Testis (tissue), 3 donors: Measurements from ENCODE around the gene SLIT3. TPM values are rescaled to one million over a fixed set of nuclear protein-coding genes. Genes with fewer than 3 reads are reported as not detected.

Experiments
- DNase-seq: peaks from one replicate; pipeline ENCODE4 v3.0.0-alpha.2; 2019
- H3K27ac ChIP-seq, 2 donors: fragments of 200-600 bp; sonication (generic); one replicate each; pipeline ENCODE4 v1.5.1; 2019
- H3K27me3 ChIP-seq: fragments of 200-600 bp; sonication (generic); one replicate; pipeline ENCODE4 v1.5.1; 2019
- H3K36me3 ChIP-seq: fragments of 200-600 bp; sonication (generic); one replicate; pipeline ENCODE4 v1.5.1; 2017; ENCODE audit warnings: low read depth; ENCODE audit errors: missing control alignments
- H3K4me1 ChIP-seq: fragments of 200-600 bp; sonication (generic); one replicate; pipeline ENCODE4 v1.5.1; 2019
- H3K4me3 ChIP-seq, 2 donors: fragments of 200-600 bp; sonication (generic); one replicate each; pipeline ENCODE4 v1.5.1; 2017 to 2019
- H3K9me3 ChIP-seq: fragments of 200-600 bp; sonication (generic); one replicate; pipeline ENCODE4 v1.5.1; 2017
- POLR2A ChIP-seq: fragments of 450-650 bp; IDR thresholded peaks from one replicate; pipeline ENCODE4 v1.6.1; 2017; ENCODE audit warnings: antibody characterized with exemption, mild to moderate bottlenecking, moderate library complexity
- WGBS, 2 donors: methylation state at CpG; one replicate each; pipeline ENCODE4 v1.1.5; 2018; 5-methylcytosine and 5-hydroxymethylcytosine counted together
- intact Hi-C: fragments of 100-400 bp; cut with DNase I; formaldehyde crosslinking; loops from one replicate; pipeline ENCODE4 v1.15.1; 2023; ENCODE audit warnings: low total_unique reads
- polyA plus RNA-seq: library from polyadenylated mRNA; stranded (reverse); fragments of 350-450 nt; fragmentation: Illumina TruSeq; extraction: RNeasy Lipid Tissue Mini Kit (QIAGEN cat#74804); gene quantifications from one replicate; pipeline ENCODE4 v1.2.3, GENCODE V29; 2014; ENCODE audit warnings: low read depth, low replicate concordance; ENCODE audit not compliant: insufficient read depth
- total RNA-seq, 2 donors: library from RNA; depleted of rRNA; stranded (reverse); fragments of >200 nt; gene quantifications; one replicate each; pipeline ENCODE4 v1.2.3, GENCODE V29; 2016
- TF ChIP-seq, protein P1 (sequence below), 3 experiments: fragments of 450-650 bp in 2 of 3; fragments of 200-600 bp in 1 of 3; sonication (generic) in 1 of 3; IDR thresholded peaks; one replicate each; pipeline ENCODE4 v1.5.1; 2016 to 2019; ENCODE audit warnings: antibody characterized with exemption in 3 of 3, mild to moderate bottlenecking in 2 of 3, moderate library complexity in 1 of 3

SLIT3 gene
- total and polyA plus RNA-seq, 3 donors from 2014 or later: 4.8 to 23.2 (median 7.8) TPM

DNA sequence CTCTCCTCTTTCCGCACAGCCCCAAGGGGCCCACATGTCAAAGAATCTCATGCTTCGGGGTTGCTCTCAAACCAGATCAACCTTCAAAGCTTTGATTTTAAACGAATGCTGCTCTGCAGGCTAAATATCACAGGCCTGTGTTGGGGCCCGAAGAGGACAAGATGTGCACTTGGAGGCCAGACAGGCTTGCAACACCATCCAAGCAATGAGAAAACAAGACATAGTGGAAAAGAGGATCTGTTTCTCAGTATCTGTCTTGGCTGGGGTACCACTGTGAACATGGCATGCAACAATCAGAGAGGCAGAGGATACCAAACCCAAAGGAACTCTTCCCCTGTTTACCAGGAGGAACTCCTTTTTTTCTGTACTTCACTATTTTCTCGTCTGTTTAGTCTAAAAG is 321.8 kb downstream of the SLIT3 start:
- no peak for DNase-seq
- Histone ChIP-seq H3K4me3 (no peak overlapping the region), H3K36me3 (no peaks in the 10 kb centered on the region), H3K4me1 (no peaks in the 10 kb centered on the region), H3K9me3 (no peaks in the 10 kb centered on the region), H3K27ac (no peak overlapping the region), H3K27me3 (no peaks in the 10 kb centered on the region)
- 90 to 91% methylated on average over 5 of the region's 5 CpGs for WGBS, 2 donors
- intact Hi-C loops: no loop called here
- TF ChIP-seq POLR2A: no peak
- TF ChIP-seq, protein P1, sequence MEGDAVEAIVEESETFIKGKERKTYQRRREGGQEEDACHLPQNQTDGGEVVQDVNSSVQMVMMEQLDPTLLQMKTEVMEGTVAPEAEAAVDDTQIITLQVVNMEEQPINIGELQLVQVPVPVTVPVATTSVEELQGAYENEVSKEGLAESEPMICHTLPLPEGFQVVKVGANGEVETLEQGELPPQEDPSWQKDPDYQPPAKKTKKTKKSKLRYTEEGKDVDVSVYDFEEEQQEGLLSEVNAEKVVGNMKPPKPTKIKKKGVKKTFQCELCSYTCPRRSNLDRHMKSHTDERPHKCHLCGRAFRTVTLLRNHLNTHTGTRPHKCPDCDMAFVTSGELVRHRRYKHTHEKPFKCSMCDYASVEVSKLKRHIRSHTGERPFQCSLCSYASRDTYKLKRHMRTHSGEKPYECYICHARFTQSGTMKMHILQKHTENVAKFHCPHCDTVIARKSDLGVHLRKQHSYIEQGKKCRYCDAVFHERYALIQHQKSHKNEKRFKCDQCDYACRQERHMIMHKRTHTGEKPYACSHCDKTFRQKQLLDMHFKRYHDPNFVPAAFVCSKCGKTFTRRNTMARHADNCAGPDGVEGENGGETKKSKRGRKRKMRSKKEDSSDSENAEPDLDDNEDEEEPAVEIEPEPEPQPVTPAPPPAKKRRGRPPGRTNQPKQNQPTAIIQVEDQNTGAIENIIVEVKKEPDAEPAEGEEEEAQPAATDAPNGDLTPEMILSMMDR (IDR thresholded peaks at IDR 0.05): no peak

DNA sequence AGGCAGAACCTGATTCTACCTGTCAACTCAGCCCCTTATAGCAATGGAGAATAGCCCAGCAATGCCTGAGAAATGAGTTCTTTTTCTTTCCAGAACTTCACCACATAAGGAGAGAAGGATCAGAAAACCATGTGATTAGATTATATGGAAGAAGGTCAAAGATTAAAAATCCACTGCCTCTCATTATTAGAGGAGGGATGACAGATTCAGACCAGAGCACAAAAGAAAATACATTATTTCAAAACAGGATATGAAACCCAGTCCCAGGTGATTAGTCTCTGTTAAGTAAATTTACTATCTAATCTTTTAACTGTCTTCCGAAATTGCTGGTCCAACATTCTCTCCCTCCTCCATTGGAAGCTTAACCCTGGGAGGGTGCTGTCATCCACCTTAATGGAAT is 322.4 kb downstream of the SLIT3 start:
- H3K27ac ChIP-seq: no peak overlapping the region
- H3K4me1 ChIP-seq: no peaks in the 10 kb centered on the region
- H3K9me3 ChIP-seq: no peaks in the 10 kb centered on the region
- H3K36me3 ChIP-seq: no peaks in the 10 kb centered on the region
- intact Hi-C loops: no loop called here
- H3K27me3 ChIP-seq: no peaks in the 10 kb centered on the region
- no peak for DNase-seq
- TF ChIP-seq, protein P1 (IDR thresholded peaks at IDR 0.05): no peak
- TF ChIP-seq POLR2A: no peak
- WGBS, 2 donors: 44 to 93% methylated on average over 1 of the region's 1 CpG
- H3K4me3 ChIP-seq: no peak overlapping the region

DNA sequence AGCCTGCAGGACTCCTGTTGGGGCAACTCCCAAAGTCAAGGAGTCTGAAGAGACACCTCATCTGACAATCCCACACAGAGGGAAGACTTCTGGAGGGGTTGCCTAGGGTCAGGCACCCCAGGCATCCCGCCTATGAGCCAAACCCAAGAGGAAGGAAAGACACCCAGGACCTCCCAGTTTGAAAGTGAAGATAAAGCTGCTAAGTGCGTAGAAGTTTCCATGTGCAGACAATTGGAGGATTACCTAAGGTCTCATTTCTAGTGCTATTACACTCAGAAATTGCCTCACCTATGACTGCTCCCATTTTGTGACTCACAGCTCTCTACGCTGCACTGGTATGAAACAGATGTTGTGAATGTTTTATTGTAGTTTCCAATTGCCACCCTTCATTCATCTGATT is 322.9 kb downstream of the SLIT3 start:
- intact Hi-C loops: no loop called here
- Histone ChIP-seq H3K4me3 (no peak overlapping the region), H3K36me3 (no peaks in the 10 kb centered on the region), H3K27ac (no peak overlapping the region), H3K4me1 (no peaks in the 10 kb centered on the region), H3K27me3 (no peaks in the 10 kb centered on the region), H3K9me3 (no peaks in the 10 kb centered on the region)
- WGBS, 2 donors: 95 to 97% methylated on average over 3 of the region's 3 CpGs
- TF ChIP-seq, protein P1 (IDR thresholded peaks at IDR 0.05): no peak
- no peak for TF ChIP-seq POLR2A
- no peak for DNase-seq

DNA sequence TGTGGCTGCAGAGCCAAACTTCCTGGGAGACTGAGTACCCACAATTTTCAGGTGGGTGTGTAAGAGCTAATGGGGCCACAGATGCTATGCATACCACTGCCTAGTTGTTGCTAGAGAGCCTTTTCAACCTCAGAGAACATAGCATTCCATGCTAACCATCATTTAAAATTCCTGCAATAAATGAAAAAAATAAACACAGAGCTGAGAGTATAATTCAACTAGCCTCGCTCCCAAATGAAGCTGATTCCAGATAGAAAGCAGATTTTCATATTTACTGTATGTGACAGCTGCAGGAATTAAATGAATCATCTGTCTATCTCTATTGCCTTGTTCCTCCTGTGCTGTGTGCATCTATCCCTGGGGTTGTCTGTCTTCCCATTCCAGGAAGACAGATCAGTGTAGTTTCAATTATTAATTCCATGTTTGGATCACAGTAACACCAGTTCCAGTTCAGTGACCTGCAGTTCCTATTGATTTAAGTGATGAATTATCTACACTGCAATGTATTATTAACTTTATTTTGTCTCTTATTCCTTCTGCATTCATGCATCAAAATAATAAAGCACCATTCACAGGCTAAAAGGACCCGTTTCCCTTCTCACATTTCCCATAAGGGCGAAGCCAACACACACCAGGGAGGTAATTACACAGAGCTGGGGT is 324.5 kb downstream of the SLIT3 start:
- TF ChIP-seq POLR2A: no peak
- TF ChIP-seq, protein P1 (IDR thresholded peaks at IDR 0.05): no peak
- H3K9me3 ChIP-seq: no peaks in the 10 kb centered on the region
- no peaks in the 10 kb centered on the region for H3K27me3 ChIP-seq
- WGBS, 2 donors: 75 to 88% methylated on average over 3 of the region's 3 CpGs
- H3K4me1 ChIP-seq: no peaks in the 10 kb centered on the region
- intact Hi-C loops: no loop called here
- no peak overlapping the region for H3K4me3 ChIP-seq
- DNase-seq: no peak
- no peaks in the 10 kb centered on the region for H3K36me3 ChIP-seq
- H3K27ac ChIP-seq: no peak overlapping the region

DNA sequence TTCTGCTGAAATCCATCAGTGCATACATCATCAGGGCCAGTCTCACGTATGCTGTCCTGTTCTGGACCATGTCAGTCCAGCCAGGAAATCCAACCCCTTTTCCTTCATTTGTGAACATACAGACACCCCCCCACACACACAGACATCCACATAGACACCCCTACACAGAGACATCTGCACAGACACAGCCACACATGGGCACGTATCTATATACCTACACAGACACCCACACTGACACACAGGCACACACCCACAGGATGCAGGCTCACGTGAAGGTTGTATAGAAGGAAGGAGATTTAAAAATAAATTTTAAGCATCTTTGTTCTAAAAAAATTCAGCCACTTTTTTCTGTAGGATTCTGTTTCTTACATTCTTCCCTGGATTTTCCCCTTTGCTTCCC is 325.6 kb downstream of the SLIT3 start:
- no peak for DNase-seq
- H3K9me3 ChIP-seq: no peaks in the 10 kb centered on the region
- WGBS, 2 donors: 85 to 92% methylated on average over 3 of the region's 3 CpGs
- H3K36me3 ChIP-seq: no peaks in the 10 kb centered on the region
- H3K4me1 ChIP-seq: no peaks in the 10 kb centered on the region
- H3K27ac ChIP-seq: no peak overlapping the region
- intact Hi-C loops: no loop called here
- no peak overlapping the region for H3K4me3 ChIP-seq
- no peaks in the 10 kb centered on the region for H3K27me3 ChIP-seq
- TF ChIP-seq POLR2A: no peak
